Measurements from ENCODE around the gene COLEC12.

Gene COLEC12

DNA sequence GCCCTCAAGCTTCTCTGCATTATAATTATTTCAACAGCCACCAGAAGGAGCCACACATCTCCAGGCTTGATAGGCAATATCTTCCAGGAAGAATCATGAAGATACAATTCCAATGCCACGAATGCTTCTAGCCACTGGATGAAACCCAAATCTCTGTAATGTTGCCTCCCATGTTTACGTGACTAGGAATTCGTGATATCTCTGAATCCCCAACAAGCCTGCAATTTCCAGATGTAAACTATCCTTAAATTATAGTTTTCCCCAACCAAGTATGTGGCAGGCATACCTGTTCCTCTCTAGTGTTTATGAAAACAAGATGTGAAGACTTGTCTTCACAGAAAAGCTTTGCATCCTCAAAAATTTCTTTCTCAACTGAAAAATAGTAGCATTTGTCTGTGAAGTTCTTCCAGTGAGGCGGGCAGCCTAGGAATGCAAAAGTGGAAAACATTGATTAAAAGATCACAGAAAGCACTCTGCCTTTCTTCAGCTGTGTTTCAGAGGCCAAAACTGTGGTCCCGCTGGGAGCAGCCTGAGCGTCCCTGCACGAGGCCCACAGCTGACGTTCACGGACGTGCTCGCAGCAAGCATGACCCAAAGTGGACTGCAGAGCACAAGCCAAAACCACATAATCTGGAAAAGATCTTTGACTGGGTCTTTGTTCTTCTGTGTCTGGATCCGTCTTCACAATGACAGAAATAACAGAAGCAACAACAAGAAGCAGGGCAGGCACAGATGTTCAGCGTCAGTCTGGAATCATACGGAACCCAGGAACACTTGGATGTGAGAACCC lies 167.6 kb downstream of the COLEC12 start:
- Histone ChIP-seq H3K4me2 (ENCODE audit: low read depth, low read length, poor library complexity, severe bottlenecking) (no peak overlapping the region), H3K36me3 (ENCODE audit: low read length) (no peaks in the 10 kb centered on the region), H2AFZ (ENCODE audit: low read depth, low read length, severe bottlenecking) (no peak overlapping the region), H3K27ac (ENCODE audit: low read depth, low read length) (no peak overlapping the region), H3F3A (ENCODE audit: insufficient read depth) (no peaks in the 10 kb centered on the region), H3K79me2 (ENCODE audit: insufficient read depth, low read length) (no peaks in the 10 kb centered on the region), H3K4me3 (ENCODE audit: insufficient read depth, low read length, poor library complexity, severe bottlenecking) (no peak overlapping the region), H3K9ac (ENCODE audit: low read length) (no peak overlapping the region), H4K20me1 (ENCODE audit: low read depth, low read length) (no peaks in the 10 kb centered on the region), H3K9me3 (ENCODE audit: insufficient read depth, low read length) (no peaks in the 10 kb centered on the region), H3K27me3 (ENCODE audit: low read length) (no peaks in the 10 kb centered on the region), H3K9me2 (replicated peaks; ENCODE audit: insufficient read depth, low read length) (no peaks in the 10 kb centered on the region)
- TF ChIP-seq CTCF (IDR thresholded peaks at IDR 0.05; ENCODE audit: insufficient read depth, low read length, poor library complexity, severe bottlenecking) (no peak), EZH2phosphoT487 (conservative IDR thresholded peaks at IDR 0.05; ENCODE audit: low read length) (no peak)

- Histone ChIP-seq H3K4me2 (ENCODE audit: low read depth, low read length, poor library complexity, severe bottlenecking) (no peak overlapping the region), H4K20me1 (ENCODE audit: low read depth, low read length) (no peaks in the 10 kb centered on the region), H3K36me3 (ENCODE audit: low read length) (no peaks in the 10 kb centered on the region), H3F3A (ENCODE audit: insufficient read depth) (no peaks in the 10 kb centered on the region), H3K79me2 (ENCODE audit: insufficient read depth, low read length) (no peaks in the 10 kb centered on the region), H3K4me3 (ENCODE audit: insufficient read depth, low read length, poor library complexity, severe bottlenecking) (no peak overlapping the region), H2AFZ (ENCODE audit: low read depth, low read length, severe bottlenecking) (no peak overlapping the region), H3K27me3 (ENCODE audit: low read length) (no peaks in the 10 kb centered on the region), H3K9me3 (ENCODE audit: insufficient read depth, low read length) (no peaks in the 10 kb centered on the region), H3K9me2 (replicated peaks; ENCODE audit: insufficient read depth, low read length) (no peaks in the 10 kb centered on the region), H3K9ac (ENCODE audit: low read length) (no peak overlapping the region), H3K27ac (ENCODE audit: low read depth, low read length) (no peak overlapping the region)
- TF ChIP-seq CTCF (IDR thresholded peaks at IDR 0.05; ENCODE audit: insufficient read depth, low read length, poor library complexity, severe bottlenecking) (no peak), EZH2phosphoT487 (conservative IDR thresholded peaks at IDR 0.05; ENCODE audit: low read length) (no peak)
Measured at GRCh38 chr18:332007-332406, 168.5 kb downstream of the COLEC12 start.

DNA sequence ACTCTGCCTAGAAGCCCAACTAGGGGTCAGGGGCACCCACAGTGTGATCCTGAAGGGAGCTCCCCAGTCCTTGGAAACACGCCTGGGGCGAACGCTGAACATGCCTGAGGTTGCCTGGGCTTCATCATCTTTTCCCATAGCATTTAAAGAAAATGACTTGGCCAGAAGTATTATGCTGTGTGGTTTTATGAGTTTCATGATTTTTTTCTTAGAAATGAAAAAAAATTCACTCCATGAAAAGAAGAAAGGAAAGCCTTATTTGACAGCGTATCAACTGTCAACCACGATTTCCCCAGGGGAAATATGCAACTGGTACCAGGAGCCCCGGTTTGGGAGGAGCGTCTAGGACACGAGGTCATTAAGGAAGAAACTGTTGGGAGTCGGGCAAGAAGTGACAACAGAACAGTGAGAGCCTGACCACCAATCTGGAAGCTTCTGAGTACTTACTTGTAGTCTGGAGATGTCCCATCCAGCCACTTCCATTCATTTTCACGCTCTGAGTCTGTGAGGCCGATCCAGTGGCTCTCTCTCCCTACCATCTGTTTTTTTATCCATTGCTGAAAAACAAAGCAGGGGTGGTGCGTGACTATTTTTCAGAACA lies 169.2 kb downstream of the COLEC12 start:
- no peaks in the 10 kb centered on the region for H3K27me3 ChIP-seq (ENCODE audit: low read length)
- no peaks in the 10 kb centered on the region for H3K79me2 ChIP-seq (ENCODE audit: insufficient read depth, low read length)
- no peak for TF ChIP-seq EZH2phosphoT487 (conservative IDR thresholded peaks at IDR 0.05; ENCODE audit: low read length)
- no peak for TF ChIP-seq CTCF (IDR thresholded peaks at IDR 0.05; ENCODE audit: insufficient read depth, low read length, poor library complexity, severe bottlenecking)

More for the DNA sequence above, 169.2 kb downstream of the COLEC12 start:
- Histone ChIP-seq H3K9me2 (replicated peaks; ENCODE audit: insufficient read depth, low read length) (no peaks in the 10 kb centered on the region), H3K27ac (ENCODE audit: low read depth, low read length) (no peak overlapping the region), H3K9ac (ENCODE audit: low read length) (no peak overlapping the region), H2AFZ (ENCODE audit: low read depth, low read length, severe bottlenecking) (no peak overlapping the region), H3K4me3 (ENCODE audit: insufficient read depth, low read length, poor library complexity, severe bottlenecking) (no peak overlapping the region), H3K4me2 (ENCODE audit: low read depth, low read length, poor library complexity, severe bottlenecking) (no peak overlapping the region), H3F3A (ENCODE audit: insufficient read depth) (no peaks in the 10 kb centered on the region), H4K20me1 (ENCODE audit: low read depth, low read length) (no peaks in the 10 kb centered on the region), H3K36me3 (ENCODE audit: low read length) (no peaks in the 10 kb centered on the region), H3K9me3 (ENCODE audit: insufficient read depth, low read length) (no peaks in the 10 kb centered on the region)
